CD4-positive, alpha-beta memory T cell (primary cell): ENCODE data around the gene ARHGAP1. TPM values are rescaled to one million over a fixed set of nuclear protein-coding genes. Genes with fewer than 3 reads are reported as not detected.

Experiments
- CTCF ChIA-PET: fragments of 350-600 bp; sonication (Branson Sonifier 250); formaldehyde crosslinking; loops from one replicate; lab custom pipeline; 2021; ENCODE audit warnings: inconsistent platforms; ENCODE audit not compliant: partially characterized antibody; lab: Charles Lee
- POLR2A ChIA-PET: fragments of 350-600 bp; sonication (Branson Sonifier 250); formaldehyde crosslinking; loops from one replicate; lab custom pipeline; 2021; ENCODE audit not compliant: partially characterized antibody; lab: Charles Lee
- DNase-seq, 5 donors: peaks; one replicate each; pipeline versions ENCODE4 v3.0.0 to v3.0.0-alpha.2; 2020 to 2022; ENCODE audit warnings: mixed read lengths in 1 of 5
- H3K27ac ChIP-seq: one replicate; pipeline ENCODE4 v1.7.0; 2013; ENCODE audit warnings: low read depth, low read length
- H3K27me3 ChIP-seq: 2 replicates; pipeline ENCODE4 v1.7.0; 2013; ENCODE audit warnings: mild to moderate bottlenecking, low read length, moderate library complexity; ENCODE audit not compliant: insufficient read depth
- H3K36me3 ChIP-seq: 2 replicates; pipeline ENCODE4 v1.7.0; 2013; ENCODE audit warnings: mild to moderate bottlenecking, low read length, moderate library complexity; ENCODE audit not compliant: insufficient read depth
- H3K4me1 ChIP-seq: 2 replicates; pipeline ENCODE4 v1.7.0; 2013; ENCODE audit warnings: mild to moderate bottlenecking, low read length, moderate library complexity; ENCODE audit not compliant: insufficient read depth
- H3K4me3 ChIP-seq, 2 donors: one replicate each; pipeline ENCODE4 v1.7.0; 2013; ENCODE audit warnings: low read length in 2 of 2, mild to moderate bottlenecking in 1 of 2
- H3K9me3 ChIP-seq, 2 donors: one replicate each; pipeline ENCODE4 v1.7.0; 2013; ENCODE audit warnings: low read length in 2 of 2, control low read depth in 1 of 2; ENCODE audit not compliant: control insufficient read depth in 1 of 2
- H3K27ac Mint-ChIP-seq, 7 donors: one replicate each; pipeline ENCODE4 v1.8.0; 2020 to 2021; ENCODE audit warnings: mixed read lengths in 7 of 7, mild to moderate bottlenecking in 6 of 7, inconsistent platforms in 3 of 7, moderate library complexity in 3 of 7
- H3K27me3 Mint-ChIP-seq, 2 donors: one replicate each; pipeline ENCODE4 v1.8.0; 2020 to 2021; ENCODE audit warnings: mixed read lengths in 2 of 2
- H3K36me3 Mint-ChIP-seq, 2 donors: one replicate each; pipeline ENCODE4 v1.8.0; 2020 to 2021; ENCODE audit warnings: mixed read lengths in 2 of 2, inconsistent platforms in 1 of 2, mild to moderate bottlenecking in 1 of 2
- H3K4me1 Mint-ChIP-seq, 4 donors: one replicate each; pipeline ENCODE4 v1.8.0; 2020 to 2021; ENCODE audit warnings: mixed read lengths in 4 of 4, mild to moderate bottlenecking in 1 of 4
- H3K4me3 Mint-ChIP-seq, 8 donors: one replicate each; pipeline ENCODE4 v1.8.0; 2020 to 2021; ENCODE audit warnings: mixed read lengths in 8 of 8, mild to moderate bottlenecking in 7 of 8, moderate library complexity in 6 of 8, inconsistent platforms in 3 of 8
- H3K9me3 Mint-ChIP-seq, 8 donors: one replicate each; pipeline ENCODE4 v1.8.0; 2020 to 2021; ENCODE audit warnings: mixed read lengths in 8 of 8, mild to moderate bottlenecking in 5 of 8, inconsistent platforms in 3 of 8, moderate library complexity in 1 of 8
- intact Hi-C: fragments of 100-400 bp; cut with micrococcal nuclease; formaldehyde crosslinking; loops from one replicate; pipeline ENCODE4 v1.15.1; 2023
- polyA plus RNA-seq, 2 donors: library from polyadenylated mRNA; unstranded; fragments of 300-500 nt; fragmentation: Illumina TruSeq; gene quantifications; one replicate each; pipeline ENCODE4 v1.2.3, GENCODE V29; 2021
- total RNA-seq, 2 experiments: library from RNA; stranded (reverse); gene quantifications; one replicate each; pipeline ENCODE4 v1.2.3, GENCODE V29; 2021

ARHGAP1 gene
- total and polyA plus RNA-seq, 4 experiments from 2014 or later: 39.0 to 85.8 (median 66.7) TPM

GRCh38 chr11:46684367-46684766, 16.1 kb downstream of the ARHGAP1 start:
- H3K9me3 ChIP-seq: no peaks in the 10 kb centered on the region

DNA sequence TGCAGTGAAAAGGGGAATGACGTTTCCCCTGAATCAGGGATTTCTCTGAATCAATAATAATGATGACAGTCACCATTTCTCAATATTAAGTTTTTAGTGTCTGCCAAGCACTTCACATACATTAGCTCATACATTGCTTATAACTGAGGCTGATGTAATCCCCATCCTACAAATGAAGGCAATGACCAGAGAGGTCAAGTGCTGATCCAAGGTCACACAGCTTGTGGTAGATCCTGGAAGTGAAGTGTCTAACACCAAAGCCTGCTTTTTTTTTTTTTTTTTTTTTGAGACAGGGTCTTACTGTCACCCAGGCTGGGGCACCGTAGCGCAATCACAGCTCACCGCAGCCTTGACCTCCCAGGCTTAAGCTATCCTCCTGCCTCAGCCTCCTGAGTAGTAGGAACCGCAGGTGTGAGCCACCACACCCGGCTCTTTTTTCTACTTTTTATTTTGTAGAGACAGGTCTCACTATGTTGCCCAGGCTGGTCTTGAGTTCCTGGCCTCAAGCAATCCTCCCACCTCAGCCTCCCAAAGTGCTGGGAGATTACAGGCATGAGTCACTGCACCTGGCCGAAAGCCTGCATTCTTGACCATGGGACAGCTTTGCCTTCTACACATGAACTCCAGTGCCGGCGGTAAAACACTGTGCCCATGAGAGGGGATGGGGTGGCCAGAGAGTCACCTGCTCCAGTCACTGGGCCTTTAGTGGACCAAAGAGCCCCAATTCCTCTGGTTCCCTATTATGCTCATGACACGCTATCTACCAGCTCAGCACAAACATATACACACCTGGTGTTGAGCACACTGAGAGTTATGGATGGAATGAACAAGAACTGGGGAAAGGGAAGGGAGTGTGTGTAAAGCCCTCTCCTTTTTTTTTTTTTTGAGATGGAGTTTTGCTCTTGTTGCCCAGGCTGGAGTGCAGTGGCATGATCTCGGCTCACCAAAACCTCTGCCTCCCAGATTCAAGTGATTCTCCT, 17.4 kb downstream of the ARHGAP1 start:
- Mint-ChIP-seq H3K4me3 (no peak overlapping the region), H3K27ac (peak overlapping the region in 3 of 7 donors; percentile 41 to 68 (median 64)), H3K9me3 (no peaks in the 10 kb centered on the region), H3K4me1 (peaks cover 3 to 13% (median 8%) of the 10 kb centered on the region in 4 donors), H3K27me3 (no peaks in the 10 kb centered on the region), H3K36me3 (peaks cover 24 to 67% of the 10 kb centered on the region in 2 donors)
- Histone ChIP-seq H3K4me3 (no peak overlapping the region), H3K27me3 (no peaks in the 10 kb centered on the region), H3K27ac (no peak overlapping the region), H3K4me1 (no peaks in the 10 kb centered on the region), H3K9me3 (no peaks in the 10 kb centered on the region), H3K36me3 (peaks cover 53% of the 10 kb centered on the region)
- intact Hi-C loops: no loop called here
- ChIA-PET POLR2A (interaction anchor here (1.6 to 1.9 kb wide), 2 partner anchors 8 to 12 kb away, joined by 5 to 6 read pairs; no protein-coding TSS in a partner anchor), CTCF (interaction anchor here (1.2 kb wide), 1 partner anchor 12 kb away, joined by 4 read pairs; no protein-coding TSS in a partner anchor)
- DNase-seq: no peak

More at GRCh38 chr11:46684367-46684766, 16.1 kb downstream of the ARHGAP1 start:
- CTCF ChIA-PET: interaction anchor here (0.9 to 1.6 kb wide), 2 partner anchors 13 to 15 kb away, joined by 5 read pairs; no protein-coding TSS in a partner anchor
- peaks cover 20 to 63% of the 10 kb centered on the region in 2 donors for H3K36me3 Mint-ChIP-seq
- Histone ChIP-seq H3K4me3 (no peak overlapping the region), H3K27ac (no peak overlapping the region), H3K27me3 (no peaks in the 10 kb centered on the region), H3K36me3 (peaks cover 40% of the 10 kb centered on the region), H3K4me1 (no peaks in the 10 kb centered on the region)
- no peak overlapping the region for H3K4me3 Mint-ChIP-seq
- H3K27me3 Mint-ChIP-seq: no peaks in the 10 kb centered on the region
- no peak for DNase-seq
- H3K4me1 Mint-ChIP-seq: peaks cover 5 to 13% (median 5%) of the 10 kb centered on the region in 4 donors
- no peak overlapping the region for H3K27ac Mint-ChIP-seq
- intact Hi-C loops: no loop called here
- H3K9me3 Mint-ChIP-seq: no peaks in the 10 kb centered on the region
- POLR2A ChIA-PET: interaction anchor here (1.6 to 1.9 kb wide), 2 partner anchors 9 to 13 kb away, joined by 5 to 6 read pairs; no protein-coding TSS in a partner anchor

- ChIA-PET CTCF (interaction anchor here (1.8 kb wide), 1 partner anchor 11 kb away, joined by 8 read pairs; no protein-coding TSS in a partner anchor), POLR2A (interaction anchor here (1.5 kb wide), 1 partner anchor 11 kb away, joined by 4 read pairs; no protein-coding TSS in a partner anchor)
- Histone ChIP-seq H3K4me3 (no peak overlapping the region), H3K9me3 (no peaks in the 10 kb centered on the region), H3K4me1 (peaks cover 6% of the 10 kb centered on the region), H3K27me3 (no peaks in the 10 kb centered on the region), H3K27ac (no peak overlapping the region), H3K36me3 (peaks cover 45% of the 10 kb centered on the region)
- no peaks in the 10 kb centered on the region for H3K27me3 Mint-ChIP-seq
- H3K27ac Mint-ChIP-seq: peak overlapping the region in 1 of 7 donors; percentile 10
- no peaks in the 10 kb centered on the region for H3K9me3 Mint-ChIP-seq
- no peak overlapping the region for H3K4me3 Mint-ChIP-seq
- intact Hi-C loops: no loop called here
- no peak for DNase-seq
- peaks cover 20 to 65% of the 10 kb centered on the region in 2 donors for H3K36me3 Mint-ChIP-seq
- peaks cover 11 to 16% (median 13%) of the 10 kb centered on the region in 4 donors for H3K4me1 Mint-ChIP-seq
These were observed 18.6 kb downstream of the ARHGAP1 start for GRCh38 chr11:46681814-46682213.

DNA sequence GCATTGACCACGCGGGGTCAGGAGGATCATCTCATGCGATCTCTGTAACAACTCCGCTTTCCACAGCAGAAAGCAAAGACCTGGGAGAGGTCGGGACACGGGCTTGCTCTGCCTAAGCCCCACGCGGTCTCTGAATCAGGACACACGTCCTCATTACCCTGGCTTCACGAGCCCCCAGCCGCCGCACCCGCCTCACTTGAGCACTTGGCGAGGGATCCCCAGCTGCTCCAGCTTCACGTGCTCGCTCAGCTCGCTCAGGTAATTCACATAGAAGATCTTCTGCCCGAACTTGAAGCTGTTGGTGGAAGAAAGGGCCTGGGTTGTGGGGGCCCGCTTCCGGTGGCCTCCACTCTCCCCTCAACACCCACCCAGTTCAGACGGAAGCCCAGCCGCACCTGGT, 19.6 kb downstream of the ARHGAP1 start:
- intact Hi-C loops: no loop called here
- Mint-ChIP-seq H3K9me3 (no peaks in the 10 kb centered on the region), H3K4me3 (no peak overlapping the region), H3K36me3 (peaks cover 25 to 63% of the 10 kb centered on the region in 2 donors), H3K4me1 (peaks cover 15 to 24% (median 21%) of the 10 kb centered on the region in 4 donors), H3K27me3 (no peaks in the 10 kb centered on the region), H3K27ac (peak overlapping the region in 3 of 7 donors; percentile 52 to 75 (median 61))
- no peaks in the 10 kb centered on the region for H3K9me3 ChIP-seq
- H3K4me3 ChIP-seq: no peak overlapping the region
- no peak overlapping the region for H3K27ac ChIP-seq
- POLR2A ChIA-PET: interaction anchor here (1.5 kb wide), 1 partner anchor 10 kb away, joined by 4 read pairs; no protein-coding TSS in a partner anchor
- DNase-seq: no peak
- H3K27me3 ChIP-seq: no peaks in the 10 kb centered on the region
- H3K4me1 ChIP-seq: peaks cover 16% of the 10 kb centered on the region
- CTCF ChIA-PET: interaction anchor here (1.8 kb wide), 1 partner anchor 10 kb away, joined by 8 read pairs; no protein-coding TSS in a partner anchor
- H3K36me3 ChIP-seq: peaks cover 45% of the 10 kb centered on the region

- no peaks in the 10 kb centered on the region for H3K9me3 ChIP-seq
- H3K27ac ChIP-seq: no peak overlapping the region
- H3K4me3 ChIP-seq: no peak overlapping the region
- DNase-seq: no peak
- peaks cover 45% of the 10 kb centered on the region for H3K36me3 ChIP-seq
- POLR2A ChIA-PET: interaction anchor here (1.5 kb wide), 1 partner anchor 9 kb away, joined by 4 read pairs; no protein-coding TSS in a partner anchor
- Mint-ChIP-seq H3K27ac (peak overlapping the region in 3 of 7 donors; percentile 29 to 75 (median 52)), H3K9me3 (no peaks in the 10 kb centered on the region), H3K4me3 (no peak overlapping the region), H3K36me3 (peaks cover 25 to 62% of the 10 kb centered on the region in 2 donors), H3K4me1 (peaks cover 19 to 30% (median 26%) of the 10 kb centered on the region in 4 donors), H3K27me3 (no peaks in the 10 kb centered on the region)
- intact Hi-C loops: no loop called here
- CTCF ChIA-PET: interaction anchor here (1.8 kb wide), 1 partner anchor 9 kb away, joined by 8 read pairs; no protein-coding TSS in a partner anchor
- H3K4me1 ChIP-seq: peaks cover 22% of the 10 kb centered on the region
- H3K27me3 ChIP-seq: no peaks in the 10 kb centered on the region
These were observed 20.2 kb downstream of the ARHGAP1 start for GRCh38 chr11:46680164-46680760.

DNA sequence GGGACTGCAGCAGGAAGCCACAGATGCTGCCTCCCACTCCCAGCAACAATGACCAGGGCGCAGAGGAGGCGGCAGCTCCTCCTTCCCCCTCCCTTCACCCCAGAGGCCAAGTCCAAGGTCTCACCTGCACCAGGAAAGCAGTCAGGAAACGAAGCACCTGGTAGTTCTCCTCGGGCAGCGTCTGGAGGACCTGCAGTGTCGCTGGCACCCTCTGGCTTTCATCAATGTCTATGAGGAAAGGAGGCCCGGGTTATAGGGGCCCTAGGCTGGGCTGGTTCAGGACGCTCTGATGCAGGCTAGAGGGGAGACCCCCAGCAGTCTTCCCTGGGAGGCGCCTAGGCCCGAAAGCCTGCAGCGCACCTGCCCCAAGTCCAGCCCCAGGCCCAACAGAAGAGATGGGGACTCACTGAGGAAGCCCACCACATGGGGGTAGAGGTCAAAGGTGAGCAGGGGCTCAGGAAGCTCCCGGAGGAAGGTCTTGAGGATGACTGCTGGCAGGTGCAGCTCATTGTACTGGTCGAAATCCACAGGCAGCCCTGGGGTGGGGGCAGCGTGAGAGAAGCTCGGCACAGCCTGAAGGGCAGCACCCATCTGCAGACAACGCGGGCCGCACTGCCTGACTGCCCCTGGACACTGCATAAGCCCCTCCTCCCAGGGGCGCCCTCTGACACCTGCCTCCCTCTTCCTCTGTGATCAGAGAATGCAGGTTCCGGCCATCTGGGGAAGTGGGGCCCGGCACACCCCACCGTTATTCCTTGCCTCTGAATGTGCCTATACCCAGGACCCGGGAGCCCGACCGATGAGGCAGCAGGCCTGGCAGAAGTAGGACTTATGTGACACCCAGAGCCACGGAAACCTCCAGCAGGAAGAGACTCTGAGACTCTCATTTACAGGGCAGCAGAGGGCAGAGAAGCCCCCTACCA, 20.9 kb downstream of the ARHGAP1 start:
- Histone ChIP-seq H3K4me3 (no peak overlapping the region), H3K9me3 (no peaks in the 10 kb centered on the region), H3K27ac (no peak overlapping the region), H3K36me3 (peaks cover 44% of the 10 kb centered on the region), H3K4me1 (peaks cover 29% of the 10 kb centered on the region), H3K27me3 (no peaks in the 10 kb centered on the region)
- intact Hi-C loops: no loop called here
- CTCF ChIA-PET: no interaction called here
- Mint-ChIP-seq H3K4me1 (peaks cover 24 to 37% (median 34%) of the 10 kb centered on the region in 4 donors), H3K27me3 (no peaks in the 10 kb centered on the region), H3K27ac (no peak overlapping the region), H3K9me3 (no peaks in the 10 kb centered on the region), H3K4me3 (no peak overlapping the region), H3K36me3 (peaks cover 25 to 63% of the 10 kb centered on the region in 2 donors)
- POLR2A ChIA-PET: no interaction called here
- no peak for DNase-seq
